ENCODE data around the gene ACTL7B.
"Not testable (repeated sequence)": the region's sequence is repeated elsewhere in the genome, so short reads cannot be mapped to it uniquely, and the experiment has no call there.

ACTL7B gene

DNA sequence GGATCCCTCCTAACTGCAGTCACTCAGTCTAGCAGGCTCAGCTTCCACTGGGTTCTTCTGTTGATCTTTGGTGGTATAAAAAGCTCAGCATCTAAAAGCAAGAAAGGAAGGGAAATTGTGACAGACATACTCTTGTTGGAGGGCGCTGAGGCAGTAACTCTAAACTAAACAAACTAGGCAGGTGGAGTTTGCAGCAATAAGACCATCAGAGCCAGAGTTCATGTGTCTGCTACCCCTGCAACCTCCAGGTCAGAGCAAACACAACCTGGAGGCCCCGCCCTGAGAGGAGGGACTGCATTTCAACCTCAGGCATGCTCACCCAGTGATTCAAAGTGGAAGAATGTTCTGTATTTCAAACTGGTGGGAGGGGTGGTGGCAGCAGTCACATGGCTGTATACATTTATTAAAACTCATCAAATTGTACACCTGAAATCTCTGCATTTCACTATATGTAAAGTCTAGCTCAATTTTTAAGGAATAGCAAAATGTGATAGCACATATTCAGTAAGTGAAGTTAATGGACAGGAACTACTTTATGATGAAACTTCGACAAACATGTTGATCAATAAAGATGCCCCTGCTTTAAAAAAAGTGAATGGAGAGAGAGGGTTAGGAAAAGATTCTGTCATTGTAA, 13.4 kb upstream of the ACTL7B start:
- no peak for DNase-seq

DNA sequence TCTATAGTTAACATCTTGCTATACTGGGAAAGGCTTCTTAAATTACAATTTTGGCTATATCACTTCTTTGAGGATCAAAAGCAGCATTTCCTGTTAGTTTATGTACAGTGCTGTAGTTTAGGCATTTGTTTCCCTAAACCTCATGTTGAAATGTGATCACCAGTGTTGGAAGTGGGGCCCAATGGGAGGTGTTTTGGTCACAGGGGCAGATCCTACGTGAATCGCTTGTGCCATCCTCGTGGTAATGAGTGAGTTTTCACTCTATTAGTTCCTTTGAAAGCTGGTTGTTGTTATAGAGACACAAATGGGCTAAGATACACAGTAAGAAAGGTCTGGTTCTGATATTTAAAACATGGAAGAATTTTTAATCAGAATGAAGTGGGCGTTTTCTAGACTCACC, 12.0 kb upstream of the ACTL7B start:
- DNase-seq: no peak

DNA sequence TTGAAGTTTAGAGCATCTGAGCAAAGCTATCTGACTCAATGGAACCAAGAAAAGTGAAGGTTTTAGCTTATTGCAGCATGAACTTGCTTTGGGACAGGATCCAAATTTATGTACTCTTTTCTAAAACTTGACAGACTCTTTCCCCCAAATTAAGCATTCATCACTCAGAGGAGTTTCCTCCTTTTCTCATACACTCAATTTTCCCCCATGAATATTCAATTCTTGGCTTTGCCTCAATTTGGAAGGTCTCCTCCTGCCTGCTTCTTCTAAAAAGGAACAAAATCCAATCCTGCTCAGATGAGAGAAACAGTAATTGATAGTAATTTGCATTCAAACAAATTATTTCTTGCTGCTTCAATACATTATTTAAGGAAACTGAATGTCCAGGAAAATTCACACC, 11.3 kb upstream of the ACTL7B start:
- DNase-seq: no peak

DNA sequence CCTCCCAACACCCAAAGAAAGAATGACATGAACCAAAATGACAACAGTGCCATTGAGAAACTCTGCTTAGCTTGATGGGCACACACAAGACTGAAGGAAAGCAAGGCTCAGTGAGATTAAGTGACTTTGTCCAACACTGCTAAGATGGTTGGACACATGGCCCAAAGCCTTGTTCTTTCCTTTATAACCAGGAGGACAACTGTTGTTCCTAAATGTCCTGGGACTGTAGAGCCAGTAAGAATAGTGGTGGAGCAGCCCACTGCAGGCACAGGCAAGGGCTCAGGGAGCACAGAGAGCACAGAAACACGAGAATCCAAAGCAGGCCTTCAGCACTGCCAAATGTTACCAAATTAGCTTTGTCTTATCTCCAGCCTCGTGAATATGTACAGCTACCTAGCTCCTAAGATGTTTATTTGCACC, 10.2 kb upstream of the ACTL7B start:
- DNase-seq: no peak

DNA sequence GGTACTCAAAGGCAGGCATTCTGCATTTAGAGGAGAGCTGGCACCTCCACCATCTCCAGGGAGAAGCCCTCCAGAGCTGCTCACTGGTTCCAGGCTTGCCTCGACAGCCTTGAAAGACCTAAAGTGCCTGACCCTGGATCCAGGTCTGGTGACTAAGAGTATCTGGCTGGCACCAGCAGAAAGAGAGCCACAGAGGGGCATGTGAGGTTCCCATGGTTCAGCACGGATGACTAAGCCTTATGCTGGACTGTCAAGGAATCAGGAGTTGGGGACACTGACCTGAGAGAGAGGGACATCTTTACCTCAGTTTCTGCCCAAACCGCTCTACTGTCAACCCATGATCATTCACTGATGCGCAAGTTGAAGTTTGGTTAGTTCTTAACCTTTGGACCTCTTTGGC, 9.3 kb upstream of the ACTL7B start:
- DNase-seq: no peak

DNA sequence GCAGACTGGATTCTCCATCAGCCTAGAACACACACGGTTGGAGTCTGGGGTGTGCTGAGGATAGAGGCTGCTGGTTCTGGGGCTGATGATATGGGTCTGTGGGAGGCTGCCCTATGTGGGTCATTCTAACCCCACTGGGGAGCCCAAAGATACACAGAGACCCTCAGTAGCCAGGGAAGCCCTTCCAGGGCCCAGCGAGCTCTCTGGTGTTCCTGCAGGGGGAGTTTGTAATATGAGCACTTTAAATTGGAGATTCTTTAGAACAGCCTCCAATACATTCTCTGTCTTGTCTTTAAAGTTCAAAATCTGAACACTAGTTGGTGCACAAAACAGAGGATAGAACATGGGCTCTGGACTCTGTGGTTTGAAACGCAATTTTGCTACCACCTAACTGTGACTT, 8.7 kb upstream of the ACTL7B start:
- no peak for DNase-seq

DNA sequence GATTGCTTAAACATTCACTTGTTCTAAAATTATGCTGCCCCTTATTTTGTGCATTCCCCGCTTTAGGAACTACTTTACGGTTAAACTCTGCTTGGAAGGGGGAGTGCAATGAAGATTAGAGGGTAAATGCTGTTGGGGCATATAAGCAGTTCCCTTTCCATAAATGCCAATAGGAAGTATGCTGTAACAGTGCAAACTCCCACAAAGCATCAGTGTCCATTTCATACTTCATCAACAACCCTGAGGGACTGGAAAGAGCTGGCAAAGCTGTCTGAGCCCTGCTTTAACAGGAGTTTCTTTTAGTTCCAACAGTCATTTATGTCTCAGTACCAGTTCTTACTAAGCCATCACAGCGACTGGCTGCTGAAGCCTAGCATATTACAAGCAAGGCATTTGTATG, 8.1 kb upstream of the ACTL7B start:
- DNase-seq: no peak

DNA sequence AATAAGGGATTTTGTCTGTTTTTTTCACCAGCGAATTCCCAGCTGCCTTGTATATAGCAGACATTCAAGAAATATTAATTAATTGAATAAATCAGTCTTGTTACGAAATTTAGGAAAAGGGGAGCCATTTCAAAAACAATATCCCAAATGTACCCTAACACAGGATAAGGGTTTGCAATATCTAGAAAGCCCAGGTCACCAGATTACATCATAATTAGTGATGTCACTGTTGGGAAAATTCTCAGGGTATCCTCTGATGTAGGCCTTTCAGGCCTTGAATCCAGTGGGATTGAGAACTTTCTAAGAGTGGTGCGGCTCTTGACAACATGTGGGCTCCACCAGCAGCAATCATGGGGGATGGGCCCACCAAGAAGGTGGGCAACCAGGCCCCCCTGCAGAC, 6.2 kb upstream of the ACTL7B start, which contains the start of gene ACTL7A:
Gene ACTL7A (plus strand): TSS at position 270 of the 400 bp plus-strand sequence. CDS start 57 bp downstream, at position 327.
- DNase-seq: no peak

DNA sequence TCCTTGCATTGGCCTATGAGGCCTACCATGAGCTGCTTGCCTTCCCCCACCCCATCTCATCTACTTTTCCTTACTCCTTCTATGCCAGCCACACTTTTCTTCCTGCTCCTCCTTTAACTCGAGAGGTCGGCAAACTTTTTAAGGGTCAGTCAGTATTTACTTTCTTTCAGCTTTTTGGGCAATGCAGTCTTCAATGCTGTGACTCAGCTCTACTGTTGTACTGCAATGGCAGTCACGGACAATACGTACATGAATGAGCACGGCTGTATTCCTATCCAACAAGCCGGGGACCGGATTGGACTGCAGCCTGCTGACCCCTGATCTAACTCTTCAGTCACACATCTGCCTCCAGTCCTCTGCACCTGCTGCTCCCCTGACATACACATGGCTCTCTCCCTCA, 5.7 kb upstream of the ACTL7B start:
- DNase-seq: no peak

DNA sequence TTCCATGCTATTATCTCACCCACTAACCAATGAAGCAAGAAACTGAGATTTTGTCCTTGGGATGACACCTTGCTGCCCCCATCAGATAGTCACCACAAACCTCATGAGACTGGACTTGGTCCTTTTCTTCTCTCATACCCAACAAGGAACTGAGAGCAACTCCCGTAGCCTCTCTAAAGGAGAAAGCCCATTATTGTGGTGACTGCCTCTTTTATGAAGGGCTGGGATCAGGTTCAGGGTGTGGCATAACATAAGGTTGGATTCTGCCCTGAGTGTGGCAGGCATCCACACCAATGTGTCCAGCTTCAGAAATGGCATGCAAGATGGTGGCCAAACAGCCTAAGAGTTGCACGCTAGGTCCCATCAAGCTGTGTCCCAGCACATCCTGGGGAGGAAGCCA, 5.0 kb upstream of the ACTL7B start:
- DNase-seq: no peak

DNA sequence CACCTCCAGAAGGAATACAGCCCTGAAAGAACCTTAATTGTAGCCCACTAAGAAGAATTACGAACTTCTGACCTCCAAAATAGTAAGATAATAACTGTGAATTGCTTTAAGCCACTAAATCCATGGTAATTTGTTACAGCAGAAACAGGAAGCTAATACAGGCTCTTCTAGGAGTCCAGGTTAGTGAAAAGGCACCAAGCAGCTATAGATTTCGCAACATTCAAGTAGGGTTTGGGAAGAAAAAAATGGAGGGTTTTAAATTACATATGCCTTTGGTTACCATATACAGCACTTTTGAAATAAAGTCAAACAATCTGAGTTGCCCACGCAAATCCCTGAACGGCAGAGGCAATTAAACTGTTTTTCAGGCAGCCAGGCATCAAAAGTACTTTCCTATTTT, 4.6 kb upstream of the ACTL7B start:
- DNase-seq: no peak

DNA sequence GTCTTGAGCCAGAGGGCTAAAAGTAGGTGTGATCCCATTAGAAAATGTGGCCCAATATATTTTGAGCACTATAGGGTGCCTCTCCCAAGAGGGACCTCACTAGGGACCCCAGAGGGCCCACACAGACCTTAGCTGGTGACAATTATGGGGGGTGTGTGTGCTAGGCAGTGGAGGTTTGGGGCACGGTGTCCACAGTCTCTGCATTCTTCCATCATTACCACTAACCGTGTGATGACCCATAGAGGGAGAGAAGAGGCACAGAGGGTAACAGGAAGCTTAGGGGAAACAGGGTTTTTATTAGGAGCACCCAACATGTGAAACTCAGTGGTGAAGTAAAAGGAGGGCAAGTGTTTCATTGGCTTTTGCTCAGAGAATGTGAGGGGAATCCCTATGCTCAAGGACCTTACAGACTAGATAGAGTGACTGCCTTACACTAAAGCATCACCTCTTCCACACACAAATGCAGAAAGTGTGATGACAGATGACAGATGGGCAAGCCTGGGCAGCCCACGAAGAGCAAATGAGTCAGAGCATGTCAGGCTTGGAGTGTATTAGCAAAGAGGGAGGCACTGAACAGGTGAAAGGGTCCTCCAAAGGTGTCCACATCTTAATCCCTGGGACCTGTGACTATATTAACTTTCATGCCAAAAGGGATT, 3.8 kb upstream of the ACTL7B start:
- DNase-seq: no peak

DNA sequence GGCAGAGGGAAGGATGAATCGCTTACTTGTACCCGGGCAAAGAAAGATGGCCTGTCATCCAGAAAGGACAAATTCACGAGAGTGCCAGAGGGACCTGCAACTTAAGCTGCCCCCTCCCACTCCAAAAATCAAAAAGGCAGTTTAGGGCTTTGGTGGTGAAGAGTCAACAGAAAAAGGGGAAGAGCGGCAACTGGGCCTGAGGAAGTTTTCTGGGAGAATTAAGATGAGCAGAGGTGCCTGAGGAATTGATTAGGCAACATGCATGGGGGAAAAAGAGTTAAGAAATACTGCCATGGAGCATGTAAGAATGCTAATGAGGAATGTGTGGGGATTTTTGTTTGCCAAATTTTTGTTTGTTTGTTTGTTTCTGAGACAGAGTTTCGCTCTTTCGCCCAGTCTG, 1.8 kb upstream of the ACTL7B start:
- DNase-seq: no peak

DNA sequence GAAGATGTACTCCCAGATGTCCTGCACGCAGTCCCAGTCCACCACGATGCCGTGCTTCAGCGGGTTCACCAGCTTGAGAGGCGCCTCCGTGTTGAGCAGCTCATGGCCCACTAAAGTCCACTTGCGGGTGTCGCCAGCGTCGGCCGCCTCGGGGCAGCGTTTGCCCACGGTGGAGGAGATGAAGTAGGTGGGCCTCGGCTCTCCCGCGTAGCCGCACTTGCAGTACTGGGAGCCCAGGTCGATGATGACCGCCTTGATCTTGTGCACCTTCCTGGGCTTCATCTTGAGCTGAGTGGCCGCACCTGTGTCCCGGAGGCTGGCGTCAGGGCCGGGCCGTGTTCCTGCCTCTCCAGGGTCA, 278 bp downstream of the ACTL7B start:
- DNase-seq: no peak

DNA sequence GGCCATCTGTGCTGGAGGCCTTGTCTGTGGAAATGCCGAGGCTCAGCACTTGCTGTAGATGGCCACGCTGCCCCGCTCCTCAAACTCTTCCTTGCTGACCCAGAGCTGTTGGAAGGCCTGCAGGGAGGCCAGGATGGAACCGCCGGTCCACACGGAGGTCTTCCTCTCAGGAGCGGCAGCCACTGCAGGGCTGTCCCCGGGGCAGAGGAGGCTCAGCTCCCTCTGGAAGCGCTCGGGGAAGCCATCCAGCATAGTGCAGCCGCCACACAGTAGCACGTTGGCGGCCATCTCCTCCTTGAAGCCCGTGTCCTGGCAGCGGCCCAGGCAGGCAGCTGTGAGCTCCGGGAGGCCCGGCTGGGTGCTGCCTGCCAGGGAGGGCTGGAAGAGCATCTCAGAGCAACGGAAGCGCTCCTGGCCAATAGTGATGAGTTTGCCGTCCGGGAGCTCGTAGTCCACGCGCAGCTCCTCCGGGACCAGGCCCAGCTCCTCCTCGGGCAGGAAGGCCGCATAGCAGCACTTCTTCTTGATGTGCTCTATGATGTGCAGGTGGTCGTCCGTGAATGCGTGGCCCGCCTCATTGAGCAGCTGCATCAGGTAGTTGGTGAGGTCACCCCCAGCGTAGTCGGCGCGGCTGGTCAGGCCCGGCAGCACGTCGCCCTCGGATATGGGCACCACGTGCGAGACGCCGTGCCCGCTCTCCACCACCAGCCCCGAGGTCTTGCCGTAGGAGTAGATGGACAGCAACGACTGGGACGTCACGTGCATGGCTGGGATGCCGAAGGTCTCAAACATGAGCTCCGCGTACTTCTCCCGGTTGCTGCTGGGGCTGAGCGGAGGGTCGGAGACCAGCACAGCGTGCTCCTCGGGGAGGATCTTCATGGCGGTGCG, 901 bp downstream of the ACTL7B start:
- DNase-seq: no peak

DNA sequence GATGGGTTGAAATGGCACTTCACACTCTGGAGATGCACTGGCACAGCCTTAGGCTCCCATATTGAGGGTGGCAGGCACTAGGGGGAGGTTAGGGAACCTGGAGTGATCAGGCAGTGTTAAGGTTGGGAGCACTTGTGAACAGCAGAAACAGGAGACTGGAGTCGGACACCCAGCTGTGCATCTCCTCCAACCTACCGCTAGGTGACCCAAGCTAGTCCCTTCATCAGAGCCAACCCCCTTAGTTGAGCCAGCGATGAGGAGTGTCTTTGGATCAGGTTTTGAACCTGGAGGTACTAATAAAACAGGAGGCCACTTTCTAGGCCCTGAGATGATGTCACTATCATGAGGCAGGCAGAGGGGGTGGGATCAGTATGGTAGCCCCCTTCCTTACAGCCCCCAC, 1.7 kb downstream of the ACTL7B start:
- no peak for DNase-seq

DNA sequence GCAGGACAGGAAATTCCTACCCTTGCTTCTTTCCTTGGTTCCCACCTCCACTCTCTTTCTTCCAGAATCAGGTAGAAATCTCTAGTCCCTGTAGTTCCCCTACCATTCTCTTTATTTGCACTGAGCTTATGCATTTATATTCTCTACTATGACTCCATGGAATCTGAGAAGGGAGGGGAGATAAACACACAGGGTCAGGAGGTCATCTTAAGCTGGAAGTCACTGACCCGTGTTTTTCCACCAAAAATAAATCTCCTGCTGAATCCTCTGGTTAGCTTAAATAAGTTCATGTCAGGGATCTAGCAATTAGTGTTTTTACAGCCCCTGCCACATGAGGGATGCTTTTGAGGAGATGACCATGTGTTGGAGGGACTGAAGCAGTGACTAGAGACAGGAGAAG, 3.7 kb downstream of the ACTL7B start:
- DNase-seq: no peak

DNA sequence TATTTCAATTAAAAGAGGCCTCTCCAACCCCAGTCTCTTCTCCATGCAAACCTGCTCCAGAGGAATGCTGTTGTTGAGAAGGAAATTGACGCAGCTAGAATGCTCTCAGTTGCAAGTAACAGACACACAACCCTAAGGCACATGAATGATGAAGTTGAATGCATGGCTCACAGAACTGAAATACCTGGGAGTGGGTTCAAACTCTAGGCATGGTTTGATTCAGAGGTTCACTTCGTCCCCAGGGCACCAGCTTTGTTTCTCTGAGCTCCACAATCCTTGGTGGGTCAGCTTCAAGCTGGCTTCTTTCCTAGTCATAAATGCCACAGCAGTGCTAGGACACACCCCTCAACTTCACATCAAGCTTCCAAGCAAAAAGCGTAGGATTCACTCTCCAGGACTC, 4.6 kb downstream of the ACTL7B start:
- no peak for DNase-seq

DNA sequence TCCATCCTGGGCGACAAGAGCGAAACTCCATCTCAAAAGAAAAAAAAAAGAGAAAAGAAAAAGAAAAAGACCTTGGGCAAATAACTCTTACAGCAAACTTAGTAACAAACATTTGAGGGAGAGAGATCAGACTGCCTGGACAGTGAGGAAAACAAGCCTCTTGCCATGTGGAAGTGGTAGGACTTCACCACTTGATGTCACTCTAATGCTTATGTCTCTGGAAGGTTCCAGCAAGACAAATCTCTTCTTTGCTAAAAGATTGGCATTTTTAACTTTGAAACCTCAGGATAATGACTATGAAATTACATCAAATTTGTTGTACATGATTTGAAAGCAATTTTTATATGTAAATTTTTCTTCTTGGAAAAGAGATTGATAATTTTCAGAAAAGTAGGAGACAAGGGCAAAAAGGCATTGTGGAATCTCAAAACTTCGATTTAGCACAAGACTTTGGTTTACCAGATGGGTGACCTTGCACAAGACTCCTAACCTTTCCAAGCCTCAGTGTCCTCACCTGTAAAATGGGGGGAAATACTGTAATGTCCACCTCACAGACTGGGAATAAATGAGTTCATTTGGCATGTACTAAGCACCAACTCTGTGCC, 5.4 kb downstream of the ACTL7B start:
- no peak for DNase-seq

DNA sequence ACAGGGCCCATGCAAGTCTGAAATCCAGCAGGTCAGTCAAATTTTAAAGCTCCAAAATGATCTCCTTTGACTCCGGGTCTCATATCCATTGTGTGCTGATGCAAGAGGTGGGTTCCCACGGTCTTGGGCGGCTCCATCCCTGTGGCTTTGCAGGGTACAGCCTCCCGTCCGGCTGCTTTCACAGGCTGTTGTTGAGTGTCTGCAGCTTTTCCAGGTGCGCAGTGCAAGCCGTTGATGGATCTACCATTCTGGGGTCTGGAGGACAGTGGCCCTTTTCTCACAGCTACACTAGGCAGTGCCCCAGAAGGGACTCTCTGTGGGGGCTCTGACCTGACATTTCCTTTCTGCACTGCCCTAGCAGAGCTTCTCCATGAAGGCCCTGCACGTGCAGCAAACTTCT, 7.5 kb downstream of the ACTL7B start:
- not testable (repeated sequence) for DNase-seq

DNA sequence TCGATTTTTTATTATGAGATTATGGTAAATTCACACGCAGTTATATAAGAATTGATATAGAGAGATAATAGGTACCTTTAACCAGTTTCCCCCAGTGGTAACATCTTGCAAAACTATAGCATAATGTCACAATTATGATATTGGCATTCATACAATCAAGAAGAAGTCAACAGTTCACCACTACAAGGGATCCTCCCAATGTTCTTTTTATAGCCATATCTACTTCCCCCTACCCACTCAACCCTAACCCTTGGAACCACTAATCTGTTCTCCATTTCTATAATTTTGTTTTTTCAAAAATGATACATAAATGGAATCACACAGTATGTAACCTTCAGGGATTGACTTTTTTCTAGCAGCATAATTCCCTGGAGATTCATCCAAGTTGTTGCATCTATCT, 9.8 kb downstream of the ACTL7B start:
- no peak for DNase-seq

DNA sequence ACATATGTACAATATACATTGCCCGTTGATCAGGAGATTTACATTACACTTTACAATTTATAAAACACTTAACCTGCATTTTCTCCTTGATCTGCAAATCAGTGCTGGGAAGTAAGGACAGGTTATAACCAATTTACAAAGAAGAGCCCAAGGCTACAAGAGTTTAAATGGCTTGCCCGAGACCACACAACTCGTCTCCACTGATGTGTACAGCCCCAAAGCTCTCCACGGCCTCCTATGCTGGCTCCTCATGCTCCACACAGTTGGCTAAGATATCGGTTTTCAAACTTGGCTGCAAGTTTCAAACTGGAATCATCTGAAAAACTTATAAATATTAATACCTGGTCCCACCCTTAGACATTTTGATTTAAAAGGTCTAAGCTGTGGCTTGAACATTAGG, 10.3 kb downstream of the ACTL7B start:
- no peak for DNase-seq

DNA sequence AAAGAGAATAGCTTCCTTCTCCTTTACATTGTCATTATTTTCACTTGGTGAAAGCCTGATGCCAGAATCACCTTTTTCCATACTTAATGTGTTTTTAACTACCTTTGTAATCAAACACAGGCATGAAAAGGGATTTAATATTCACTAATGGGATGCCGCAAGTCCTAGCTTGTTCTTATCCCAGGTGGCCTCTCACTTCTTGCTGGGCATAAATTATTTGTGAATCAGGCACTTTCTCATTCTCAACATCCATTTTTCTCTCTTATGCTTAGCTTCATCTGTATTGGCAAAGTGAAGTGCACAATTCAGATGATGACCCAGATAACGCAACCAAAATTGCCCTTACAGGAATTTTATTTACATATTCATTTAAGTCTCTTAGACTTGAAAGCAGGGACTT, 10.9 kb downstream of the ACTL7B start:
- DNase-seq: no peak

DNA sequence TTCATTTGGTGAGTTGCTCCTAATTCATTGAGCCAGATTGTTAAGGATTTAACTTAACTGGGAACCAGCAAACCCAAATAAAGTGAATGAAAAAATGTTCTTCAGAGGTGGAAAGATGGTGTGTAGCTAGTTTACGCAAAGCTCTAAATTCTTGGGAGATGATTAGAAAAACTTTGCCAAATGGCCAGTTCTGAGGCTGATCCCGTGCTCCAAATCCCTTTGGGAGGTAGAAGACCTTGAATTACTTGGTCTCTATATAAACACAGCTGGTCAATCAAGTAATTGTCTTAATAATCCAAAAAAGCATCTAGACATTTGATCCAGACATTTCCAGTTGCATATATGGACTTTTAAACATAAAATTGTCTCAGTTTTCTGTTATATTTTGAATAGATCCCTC, 11.4 kb downstream of the ACTL7B start:
- DNase-seq: no peak
